Stimulated activated CD8-positive, alpha-beta memory T cell treated with anti-CD3 and anti-CD28 coated beads, Interleukin-12 subunit alpha, Interleukin-12 subunit beta, amount 100 ng/mL, for 4 hours (primary cell): Measurements from ENCODE around the gene RNF141.

Experiments used
- DNase-seq: peaks from one replicate; pipeline ENCODE4 v3.0.0-alpha.2; 2020; ENCODE audit warnings: low read depth

The RNF141 gene

GRCh38 chr11:10561043-10561818 lies 20.2 kb upstream of the RNF141 start:
- no peak for DNase-seq

- no peak for DNase-seq
Measured at GRCh38 chr11:10558288-10558687, 17.3 kb upstream of the RNF141 start.

DNA sequence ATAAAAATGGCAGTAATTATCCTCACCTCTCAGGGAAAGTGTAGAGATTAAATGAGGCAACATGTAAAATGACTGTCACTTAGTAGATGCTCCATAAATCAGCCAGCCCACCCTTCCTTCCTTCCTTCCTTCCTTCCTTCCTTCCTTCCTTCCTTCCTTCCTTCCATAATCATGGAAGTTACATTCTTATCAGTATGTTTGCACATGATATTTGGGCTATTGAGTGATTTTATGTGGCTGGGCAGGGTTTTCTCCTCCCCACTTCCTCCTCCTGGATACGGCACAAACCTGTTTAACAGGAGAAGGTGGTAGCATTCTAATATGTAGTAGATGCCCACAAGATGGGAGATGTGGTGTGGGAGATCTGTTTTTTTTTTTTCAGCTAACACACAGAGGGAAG lies 15.6 kb upstream of the RNF141 start:
- DNase-seq = no peak

- no peak for DNase-seq
Measured at GRCh38 chr11:10551845-10552352, 10.9 kb upstream of the RNF141 start.

GRCh38 chr11:10551290-10551592 lies 10.3 kb upstream of the RNF141 start:
- no peak for DNase-seq

DNA sequence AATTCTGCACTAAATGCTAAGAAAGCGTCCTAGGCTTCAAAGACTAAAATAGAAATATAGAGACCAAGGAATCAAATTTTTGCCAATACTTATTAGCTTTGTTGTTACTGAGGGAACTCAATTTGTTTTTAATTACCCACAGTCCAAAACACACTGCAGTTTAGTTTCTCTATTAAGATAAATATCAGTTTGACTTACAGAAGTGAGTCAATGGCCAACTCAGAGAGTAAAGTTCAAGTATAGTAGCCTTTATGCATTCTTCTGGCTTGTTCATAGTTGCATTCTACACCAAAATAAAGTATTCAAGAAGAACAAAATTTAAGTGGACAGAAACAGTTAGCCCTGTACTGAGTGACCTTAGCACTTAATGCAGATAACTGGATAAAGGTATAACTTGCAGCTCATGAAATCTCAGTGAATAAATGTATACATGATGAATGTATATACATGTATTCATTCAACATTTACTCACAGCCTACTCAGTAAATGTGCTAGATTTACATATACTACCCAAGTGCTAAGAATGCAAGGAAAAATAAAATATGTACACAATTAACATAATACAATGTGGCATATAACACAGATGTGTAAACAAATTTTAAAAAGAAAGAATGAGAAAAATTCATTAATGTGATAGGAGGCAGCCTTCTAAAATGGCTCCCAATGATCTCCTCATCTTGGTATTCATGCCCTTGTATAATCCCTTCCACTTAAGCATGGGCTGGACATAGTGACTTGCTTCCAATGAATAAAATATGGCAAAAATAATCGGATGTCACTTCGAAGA lies 9.7 kb upstream of the RNF141 start:
- DNase-seq = no peak

GRCh38 chr11:10544491-10545465 lies 3.8 kb upstream of the RNF141 start:
- no peak for DNase-seq

GRCh38 chr11:10543782-10544181 lies 2.8 kb upstream of the RNF141 start:
- DNase-seq = no peak

GRCh38 chr11:10542776-10543175 lies 1.8 kb upstream of the RNF141 start:
- DNase-seq = no peak

- DNase-seq = no peak
Measured at GRCh38 chr11:10541561-10541930, 559 bp upstream of the RNF141 start.

- no peak for DNase-seq
Measured at GRCh38 chr11:10540546-10540914, 457 bp downstream of the RNF141 start.

DNA sequence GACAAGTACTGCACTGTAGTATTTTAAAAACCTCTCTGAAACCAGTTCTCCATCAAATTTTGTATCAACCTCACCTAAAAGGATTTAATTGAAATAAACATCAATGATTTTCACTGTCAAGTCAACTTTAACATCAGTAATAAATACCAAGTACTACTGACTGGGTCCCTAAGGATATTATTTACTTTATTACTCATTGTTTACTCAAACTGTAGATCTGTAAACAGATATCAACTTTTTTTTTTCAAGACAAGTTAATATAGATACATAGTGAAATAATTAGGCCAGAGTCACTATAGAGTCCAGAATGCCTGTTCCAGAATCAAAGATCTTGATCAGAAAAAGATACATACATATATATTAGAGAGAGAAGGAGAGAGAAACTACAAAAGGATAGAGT lies 1.6 kb downstream of the RNF141 start:
- no peak for DNase-seq

DNA sequence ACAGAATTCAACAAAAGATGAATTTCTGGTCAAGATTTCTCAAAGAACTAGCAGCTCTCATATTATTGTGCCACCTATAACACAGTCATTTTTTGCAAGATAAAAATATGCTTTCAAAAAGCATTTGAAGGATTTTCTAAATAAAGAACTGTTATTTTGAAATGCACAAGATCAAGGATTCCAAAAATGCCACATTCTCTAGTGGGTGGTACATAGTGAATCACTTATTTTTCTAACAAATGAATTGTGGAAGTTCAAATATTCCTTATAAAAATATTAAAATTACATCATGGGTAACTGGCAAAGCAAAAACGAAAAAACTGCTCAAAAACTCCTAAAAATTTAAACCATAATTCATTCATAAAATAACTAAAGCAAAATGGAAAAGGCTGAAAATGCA lies 2.1 kb downstream of the RNF141 start:
- no peak for DNase-seq

DNA sequence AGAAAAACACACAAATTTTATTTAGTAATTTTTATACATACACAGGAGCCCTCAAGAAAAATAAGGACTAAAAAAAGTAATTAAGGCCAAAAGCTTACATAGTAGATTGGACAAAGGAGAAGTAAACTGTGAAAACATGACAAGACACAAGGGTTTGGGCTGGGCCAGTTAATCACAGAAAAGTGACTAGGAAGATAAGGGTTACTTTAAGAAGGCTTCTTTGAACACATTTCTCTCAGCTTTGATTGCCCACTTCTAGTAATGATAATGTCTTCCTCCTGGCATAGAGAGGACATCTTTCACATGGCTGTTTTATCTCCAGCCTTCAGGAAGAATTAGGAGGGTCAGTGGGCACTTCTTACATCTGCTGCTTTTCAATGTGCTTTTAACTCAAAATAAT lies 3.4 kb downstream of the RNF141 start:
- DNase-seq = no peak

DNA sequence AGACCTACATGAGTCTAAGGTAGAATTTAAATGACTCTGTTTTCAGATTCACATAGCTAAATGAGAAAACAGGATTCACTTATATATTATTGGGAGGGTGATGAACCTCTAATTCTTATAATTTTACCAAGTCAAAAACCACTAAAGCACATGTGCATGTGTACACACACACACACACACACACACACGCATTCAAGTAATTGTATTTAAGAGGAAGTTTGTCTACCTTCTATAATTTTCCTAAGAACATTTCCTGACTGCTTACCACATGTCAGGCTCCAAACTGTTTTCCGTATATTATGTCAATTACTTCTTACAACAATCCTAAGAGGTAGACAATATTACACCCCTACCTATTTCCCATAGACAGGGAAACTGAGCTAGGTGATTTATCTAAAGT lies 6.7 kb downstream of the RNF141 start:
- DNase-seq = no peak

DNA sequence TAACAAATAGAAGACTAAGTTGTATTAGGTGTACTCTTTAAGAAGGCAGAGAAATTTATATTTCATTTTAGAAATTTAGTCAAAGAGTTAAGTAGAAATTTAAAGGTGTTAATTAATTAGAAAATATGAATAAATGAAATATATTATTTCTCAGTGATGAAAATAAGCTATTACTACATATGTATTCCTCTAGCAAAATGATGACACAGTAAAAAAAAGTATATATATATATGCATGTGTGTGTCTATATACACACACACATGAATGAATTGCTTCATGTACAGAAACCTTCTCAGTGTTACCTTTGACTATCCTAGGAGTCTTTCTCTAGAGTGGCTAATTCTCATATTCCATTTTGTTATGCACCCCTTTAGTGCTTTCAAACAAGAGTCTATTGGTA lies 7.7 kb downstream of the RNF141 start:
- DNase-seq = no peak

GRCh38 chr11:10532526-10532925 lies 8.5 kb downstream of the RNF141 start:
- DNase-seq = no peak

- no peak for DNase-seq
Measured at GRCh38 chr11:10529279-10529678, 11.7 kb downstream of the RNF141 start.

- DNase-seq = no peak
Measured at GRCh38 chr11:10528121-10528520, 12.9 kb downstream of the RNF141 start.

DNA sequence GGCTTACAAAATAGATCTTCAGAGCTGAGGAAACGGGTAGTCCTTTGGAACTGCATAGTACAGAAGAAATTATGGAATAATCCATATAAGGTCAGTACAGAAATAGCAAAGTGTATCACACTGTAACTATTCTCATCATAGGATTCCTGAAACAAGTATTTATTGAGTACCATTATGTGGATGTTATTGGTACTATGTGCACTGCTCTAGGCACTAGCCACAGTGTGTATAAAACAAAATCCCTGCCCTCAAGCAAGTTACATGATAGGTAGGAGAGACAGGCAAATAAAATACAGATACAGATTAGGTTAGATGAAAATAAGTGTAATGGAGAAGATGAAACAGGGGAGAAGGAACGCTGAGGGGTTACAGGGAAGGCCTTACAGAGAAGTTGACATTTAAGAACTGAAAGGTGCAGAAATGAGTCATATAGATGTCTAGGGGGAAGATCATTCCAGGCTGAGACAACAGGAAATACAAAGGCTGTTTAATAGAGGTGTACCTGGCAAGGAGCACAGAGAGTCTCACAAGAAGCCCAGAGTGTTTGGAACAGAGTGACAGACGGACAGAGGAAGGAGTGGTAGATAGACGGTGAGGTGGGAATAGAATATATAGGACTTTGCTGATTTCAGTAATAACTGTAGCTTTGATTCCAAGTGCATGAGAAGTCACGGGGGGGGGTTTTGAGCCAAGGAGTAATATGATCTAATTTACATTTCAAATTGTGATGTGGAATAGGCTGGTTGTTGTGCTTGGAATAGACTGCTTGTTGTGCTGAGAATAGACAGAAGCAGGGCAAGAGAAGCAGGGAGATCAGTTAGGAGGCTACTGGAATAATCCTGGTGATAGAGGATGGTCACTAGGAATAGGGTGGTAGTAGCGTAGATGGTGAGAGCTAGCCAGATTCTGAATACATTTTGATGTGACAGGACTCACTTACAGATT lies 13.7 kb downstream of the RNF141 start:
- DNase-seq = no peak

DNA sequence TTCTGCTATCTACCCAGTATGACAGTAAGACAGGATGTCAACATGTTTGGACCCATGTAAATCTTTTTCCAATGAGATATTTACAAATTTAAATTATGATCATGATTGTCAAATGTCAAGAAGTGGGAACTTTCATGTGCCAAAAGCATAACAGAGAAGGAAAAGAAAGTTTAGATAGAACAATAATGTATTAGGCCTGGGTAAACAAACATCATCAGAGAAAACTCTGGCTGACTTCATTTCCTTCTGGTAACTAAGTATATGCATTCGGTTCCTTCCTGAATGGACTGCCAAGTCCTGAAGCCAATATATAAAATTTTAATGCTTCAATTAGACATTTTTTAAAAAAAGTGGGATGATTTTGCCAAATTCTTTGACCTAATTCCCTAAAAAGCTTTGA lies 16.5 kb downstream of the RNF141 start:
- no peak for DNase-seq
